CD4-positive, CD25-positive, alpha-beta regulatory T cell (primary cell): ENCODE measurements around the gene IFNG. TPM values are rescaled to one million over a fixed set of nuclear protein-coding genes. Genes with fewer than 3 reads are reported as not detected.

ENCODE experiments used
- ATAC-seq, 2 donors: fragments of 150-1000 bp; cut with Tn5 transposase; one replicate each; pipeline ENCODE4 v1.10.0; 2021; ENCODE audit warnings: low read depth in 2 of 2, moderate number of reproducible peaks in 2 of 2, moderate library complexity in 1 of 2
- DNase-seq, 3 donors: peaks; one replicate each; pipeline versions ENCODE4 v3.0.0 to v3.0.0-alpha.2; 2012 to 2022; ENCODE audit warnings: mixed read lengths in 1 of 3
- H3K27ac ChIP-seq: one replicate; pipeline ENCODE4 v1.7.0; 2013; ENCODE audit warnings: mild to moderate bottlenecking, low read length; ENCODE audit not compliant: insufficient read depth, poor library complexity, severe bottlenecking
- H3K27me3 ChIP-seq: one replicate; pipeline ENCODE4 v1.7.0; 2013; ENCODE audit warnings: low read length; ENCODE audit not compliant: control insufficient read depth, insufficient read depth
- H3K36me3 ChIP-seq: one replicate; pipeline ENCODE4 v1.7.0; 2013; ENCODE audit warnings: mild to moderate bottlenecking, low read length, moderate library complexity; ENCODE audit not compliant: control insufficient read depth, insufficient read depth
- H3K4me1 ChIP-seq: 2 replicates; pipeline ENCODE4 v1.7.0; 2013; ENCODE audit warnings: mild to moderate bottlenecking, low read length; ENCODE audit not compliant: insufficient read depth, control insufficient read depth, poor library complexity, severe bottlenecking
- H3K4me3 ChIP-seq: one replicate; pipeline ENCODE4 v1.7.0; 2013; ENCODE audit warnings: low read depth, mild to moderate bottlenecking, low read length, moderate library complexity
- H3K9me3 ChIP-seq, 2 experiments: 1 replicate in 1 of 2; 2 replicates in 1 of 2; pipeline ENCODE4 v1.7.0; 2013; ENCODE audit warnings: low read length in 2 of 2, mild to moderate bottlenecking in 1 of 2, moderate library complexity in 1 of 2; ENCODE audit not compliant: control insufficient read depth in 2 of 2
- H3K27ac Mint-ChIP-seq, 3 donors: one replicate each; pipeline ENCODE4 v1.8.0; 2020 to 2022; ENCODE audit warnings: mild to moderate bottlenecking in 3 of 3, mixed read lengths in 3 of 3, moderate library complexity in 2 of 3
- H3K27me3 Mint-ChIP-seq: one replicate; pipeline ENCODE4 v1.8.0; 2022; ENCODE audit warnings: mild to moderate bottlenecking, mixed read lengths
- H3K36me3 Mint-ChIP-seq: one replicate; pipeline ENCODE4 v1.8.0; 2020; ENCODE audit warnings: mixed read lengths
- H3K4me1 Mint-ChIP-seq, 4 donors: one replicate each; pipeline ENCODE4 v1.8.0; 2020 to 2022; ENCODE audit warnings: mixed read lengths in 4 of 4, mild to moderate bottlenecking in 1 of 4
- H3K4me3 Mint-ChIP-seq, 4 donors: one replicate each; pipeline ENCODE4 v1.8.0; 2020 to 2022; ENCODE audit warnings: mild to moderate bottlenecking in 4 of 4, mixed read lengths in 4 of 4, moderate library complexity in 3 of 4
- H3K9me3 Mint-ChIP-seq, 7 donors: one replicate each; pipeline ENCODE4 v1.8.0; 2020 to 2022; ENCODE audit warnings: mixed read lengths in 7 of 7, mild to moderate bottlenecking in 3 of 7, moderate library complexity in 2 of 7
- polyA plus RNA-seq, 4 donors: library from polyadenylated mRNA; unstranded; fragments of 300-500 nt; fragmentation: Illumina TruSeq; gene quantifications; one replicate each; pipeline ENCODE4 v1.2.3, GENCODE V29; 2021
- total RNA-seq: library from RNA; stranded (reverse); gene quantifications from one replicate; pipeline ENCODE4 v1.2.3, GENCODE V29; 2022

The IFNG gene
- total and polyA plus RNA-seq, 5 donors from 2014 or later, result 0.83 to 15.0 (median 0.89) TPM

DNA sequence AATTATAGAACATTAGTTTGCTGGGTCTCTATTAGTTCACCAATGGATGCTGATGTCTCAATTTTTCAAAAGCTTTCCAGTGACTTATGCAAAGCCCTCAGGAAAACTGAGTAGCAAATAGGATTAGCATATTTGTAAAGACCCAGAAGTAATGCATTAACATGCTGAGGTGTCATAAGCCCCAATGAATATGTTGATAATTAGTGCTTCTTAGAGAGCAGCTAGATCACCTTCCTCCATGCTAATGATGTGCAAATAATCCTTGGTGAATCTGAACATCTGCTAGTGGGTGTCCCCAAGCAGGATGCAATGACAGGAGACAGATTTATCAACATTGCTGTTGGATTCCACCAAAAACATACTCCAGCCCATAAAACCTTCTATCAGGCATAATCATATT, 19.0 kb downstream of the IFNG start:
- Histone ChIP-seq H3K27me3 (no peaks in the 10 kb centered on the region), H3K36me3 (no peaks in the 10 kb centered on the region), H3K9me3 (no peaks in the 10 kb centered on the region), H3K4me3 (no peak overlapping the region), H3K27ac (no peak overlapping the region), H3K4me1 (peaks cover 14% of the 10 kb centered on the region)
- Mint-ChIP-seq H3K9me3 (peaks cover 0 to 2% (median 0%) of the 10 kb centered on the region in 7 donors), H3K27me3 (no peaks in the 10 kb centered on the region), H3K27ac (peak overlapping the region in 1 of 3 donors; percentile 75), H3K36me3 (no peaks in the 10 kb centered on the region), H3K4me3 (no peak overlapping the region), H3K4me1 (peaks cover 16 to 44% (median 31%) of the 10 kb centered on the region in 4 donors)
- DNase-seq (no peak), ATAC-seq (no peak)

DNA sequence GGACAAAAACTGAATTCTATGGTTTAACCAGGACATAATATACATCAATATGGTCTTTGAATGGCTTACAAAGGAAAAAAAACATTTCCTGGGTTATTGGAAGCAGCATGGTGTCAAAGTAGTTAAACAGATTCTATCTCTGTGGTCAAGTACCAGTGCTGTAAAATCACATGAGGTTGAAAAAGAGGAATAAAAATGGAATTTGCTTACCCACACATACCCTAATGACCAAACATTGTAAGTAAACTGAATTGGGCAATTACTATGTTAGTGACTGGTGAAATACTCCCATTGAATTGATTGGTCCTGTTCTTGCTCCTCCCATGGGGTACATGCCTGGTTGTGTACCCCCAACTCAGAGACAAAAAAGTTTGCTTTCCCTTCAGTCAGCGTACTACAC, 19.6 kb downstream of the IFNG start:
- Histone ChIP-seq H3K9me3 (no peaks in the 10 kb centered on the region), H3K4me1 (peaks cover 14% of the 10 kb centered on the region), H3K27ac (no peak overlapping the region), H3K27me3 (no peaks in the 10 kb centered on the region), H3K4me3 (no peak overlapping the region), H3K36me3 (no peaks in the 10 kb centered on the region)
- Mint-ChIP-seq H3K4me1 (peaks cover 16 to 44% (median 31%) of the 10 kb centered on the region in 4 donors), H3K36me3 (no peaks in the 10 kb centered on the region), H3K27me3 (no peaks in the 10 kb centered on the region), H3K27ac (no peak overlapping the region), H3K4me3 (no peak overlapping the region), H3K9me3 (peaks cover 0 to 2% (median 0%) of the 10 kb centered on the region in 7 donors)
- no peak for DNase-seq
- no peak for ATAC-seq

DNA sequence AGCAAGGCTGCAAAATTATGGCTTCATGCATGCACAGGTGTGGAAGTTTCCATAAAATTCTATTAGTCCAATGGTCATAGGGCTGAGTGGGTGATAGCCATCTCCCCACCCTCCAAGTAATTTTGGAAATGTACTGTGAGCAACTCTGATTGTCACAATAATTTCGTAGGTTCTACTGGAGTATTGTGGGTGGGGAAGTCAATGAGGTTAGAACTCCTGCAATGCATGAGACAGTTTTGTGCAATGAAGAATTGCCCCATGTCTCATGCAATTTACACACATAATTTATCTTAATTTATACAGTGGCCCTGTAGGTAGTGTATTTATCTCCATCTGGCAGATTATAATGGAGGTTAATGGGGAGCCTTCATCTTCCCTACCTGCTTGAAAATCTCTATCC, 20.5 kb downstream of the IFNG start:
- peaks cover 14% of the 10 kb centered on the region for H3K4me1 ChIP-seq
- Mint-ChIP-seq H3K36me3 (no peaks in the 10 kb centered on the region), H3K27ac (peak overlapping the region in 1 of 3 donors; percentile 75), H3K27me3 (no peaks in the 10 kb centered on the region), H3K9me3 (peaks cover 0 to 2% (median 0%) of the 10 kb centered on the region in 7 donors), H3K4me1 (peaks cover 16 to 44% (median 31%) of the 10 kb centered on the region in 4 donors), H3K4me3 (no peak overlapping the region)
- no peak for DNase-seq
- no peak for ATAC-seq
- no peak overlapping the region for H3K27ac ChIP-seq
- no peak overlapping the region for H3K4me3 ChIP-seq
- no peaks in the 10 kb centered on the region for H3K27me3 ChIP-seq
- H3K36me3 ChIP-seq, result no peaks in the 10 kb centered on the region
- no peaks in the 10 kb centered on the region for H3K9me3 ChIP-seq

DNA sequence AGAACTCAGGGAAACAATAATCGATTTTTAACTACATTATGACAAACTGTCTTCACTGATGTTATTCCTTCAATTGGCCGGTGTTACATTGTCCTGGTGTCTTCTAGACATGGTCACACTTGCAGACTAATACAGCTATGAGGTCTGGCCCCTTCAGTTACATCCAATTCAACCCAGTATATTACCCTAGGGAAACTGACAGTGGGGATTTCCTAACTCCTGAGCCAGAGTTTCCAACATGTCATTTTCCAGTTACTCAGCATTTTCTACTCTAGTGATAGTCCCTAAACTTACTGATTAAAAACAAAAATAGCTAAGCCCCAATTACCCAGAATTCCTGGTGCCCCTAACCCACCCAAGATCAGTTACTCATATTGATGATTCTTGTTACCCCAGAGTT, 21.1 kb downstream of the IFNG start:
- ATAC-seq (no peak), DNase-seq (no peak)
- H3K27me3 Mint-ChIP-seq, result no peaks in the 10 kb centered on the region
- H3K27ac Mint-ChIP-seq, result peak overlapping the region in 1 of 3 donors; percentile 75
- Histone ChIP-seq H3K36me3 (no peaks in the 10 kb centered on the region), H3K4me1 (peaks cover 14% of the 10 kb centered on the region), H3K27ac (no peak overlapping the region), H3K9me3 (no peaks in the 10 kb centered on the region), H3K4me3 (no peak overlapping the region), H3K27me3 (no peaks in the 10 kb centered on the region)
- no peaks in the 10 kb centered on the region for H3K36me3 Mint-ChIP-seq
- peaks cover 0 to 3% (median 0%) of the 10 kb centered on the region in 7 donors for H3K9me3 Mint-ChIP-seq
- H3K4me1 Mint-ChIP-seq, result peaks cover 20 to 44% (median 33%) of the 10 kb centered on the region in 4 donors
- H3K4me3 Mint-ChIP-seq, result no peak overlapping the region

DNA sequence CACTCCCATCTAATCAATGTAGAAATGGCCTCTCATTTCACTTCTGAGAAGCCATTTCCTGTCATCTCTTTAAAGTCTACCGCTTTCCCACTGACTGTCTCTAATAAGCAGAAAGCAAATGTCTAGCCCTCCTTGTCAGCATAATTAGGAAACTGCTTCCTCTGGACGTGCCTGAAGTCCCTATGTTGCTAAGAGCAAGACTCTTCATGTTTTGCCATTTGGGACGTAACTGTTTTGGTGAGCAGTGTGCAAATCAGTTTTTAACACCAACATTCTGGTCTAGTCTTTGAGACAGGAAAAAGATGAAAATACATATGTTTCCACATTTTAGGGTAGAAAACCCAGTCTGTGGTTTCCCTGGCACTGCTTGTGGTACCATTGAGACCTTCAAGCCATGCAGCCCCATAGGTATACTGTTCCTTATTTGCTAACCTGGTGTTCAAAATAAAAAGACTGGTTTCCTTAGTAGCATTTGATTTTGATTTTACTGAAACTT, 22.2 kb downstream of the IFNG start:
- Histone ChIP-seq H3K36me3 (no peaks in the 10 kb centered on the region), H3K4me3 (peak overlapping the region; percentile 39), H3K27me3 (no peaks in the 10 kb centered on the region), H3K27ac (no peak overlapping the region), H3K9me3 (peaks cover 0 to 2% of the 10 kb centered on the region in 2 experiments), H3K4me1 (peaks cover 14% of the 10 kb centered on the region)
- DNase-seq (peak in 1 of 3 donors; percentile 74), ATAC-seq (peak; percentile 52 to 58)
- Mint-ChIP-seq H3K27me3 (no peaks in the 10 kb centered on the region), H3K4me1 (peaks cover 23 to 44% (median 34%) of the 10 kb centered on the region in 4 donors), H3K27ac (peak overlapping the region; percentile 6 to 92 (median 75)), H3K36me3 (no peaks in the 10 kb centered on the region), H3K4me3 (peak overlapping the region in 3 of 4 donors; percentile 1 to 39 (median 30)), H3K9me3 (peaks cover 0 to 5% (median 0%) of the 10 kb centered on the region in 7 donors)

DNA sequence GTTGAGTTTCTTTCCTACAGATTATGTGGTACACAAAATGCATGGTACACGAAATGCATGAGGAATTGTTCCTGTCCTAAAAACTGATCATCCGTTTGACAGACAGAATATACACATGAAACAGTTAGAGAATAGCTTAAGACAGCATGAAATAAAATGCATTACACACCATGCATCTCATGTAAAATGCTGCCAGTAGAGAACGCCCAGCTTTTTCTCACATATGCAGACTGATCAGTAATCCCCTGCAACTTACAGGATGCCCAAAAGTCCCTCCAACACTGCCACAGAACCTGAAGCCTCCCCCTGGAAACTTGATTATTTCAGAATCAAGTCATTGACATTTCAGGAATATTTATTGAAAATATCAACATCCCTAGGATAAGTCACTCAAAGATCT, 24.0 kb downstream of the IFNG start:
- no peak overlapping the region for H3K4me3 ChIP-seq
- H3K27ac ChIP-seq, result no peak overlapping the region
- H3K9me3 Mint-ChIP-seq, result peaks cover 2 to 16% (median 9%) of the 10 kb centered on the region in 7 donors
- H3K27me3 ChIP-seq, result no peaks in the 10 kb centered on the region
- ATAC-seq (no peak), DNase-seq (no peak)
- H3K4me1 Mint-ChIP-seq, result peaks cover 23 to 49% (median 36%) of the 10 kb centered on the region in 4 donors
- H3K36me3 Mint-ChIP-seq, result no peaks in the 10 kb centered on the region
- H3K4me3 Mint-ChIP-seq, result no peak overlapping the region
- peaks cover 0 to 12% of the 10 kb centered on the region in 2 experiments for H3K9me3 ChIP-seq
- no peaks in the 10 kb centered on the region for H3K27me3 Mint-ChIP-seq
- H3K36me3 ChIP-seq, result no peaks in the 10 kb centered on the region
- no peak overlapping the region for H3K27ac Mint-ChIP-seq
- peaks cover 14% of the 10 kb centered on the region for H3K4me1 ChIP-seq

DNA sequence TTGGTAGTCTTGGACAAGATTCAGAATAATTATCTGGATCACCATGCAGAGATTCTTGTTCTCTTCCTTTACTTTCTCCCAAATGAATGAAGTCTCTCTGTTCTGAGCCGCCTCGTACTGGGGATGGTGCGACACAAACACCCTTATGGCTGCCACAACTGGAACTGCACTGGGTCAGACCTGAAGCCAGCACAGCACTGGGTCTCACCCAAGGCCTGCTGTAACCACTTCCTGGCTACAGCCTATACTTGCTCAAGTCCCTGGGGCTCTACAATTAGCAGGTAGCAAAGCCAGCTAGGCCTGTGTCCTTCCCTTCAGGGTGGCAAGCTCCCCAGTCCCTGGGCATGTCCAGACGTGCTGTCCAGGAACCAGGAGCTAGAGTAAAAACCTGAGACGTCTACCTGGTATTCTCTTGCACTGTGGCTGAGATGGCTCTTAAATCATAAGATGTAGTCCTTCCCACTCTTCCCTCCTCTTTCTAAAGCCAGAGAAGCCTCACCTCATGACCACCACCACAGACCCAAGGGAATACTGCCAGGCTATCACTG, 27.6 kb downstream of the IFNG start:
- H3K27me3 ChIP-seq, result no peaks in the 10 kb centered on the region
- peaks cover 8 to 26% (median 22%) of the 10 kb centered on the region in 4 donors for H3K4me1 Mint-ChIP-seq
- no peaks in the 10 kb centered on the region for H3K36me3 ChIP-seq
- H3K9me3 Mint-ChIP-seq, result peaks cover 3 to 43% (median 26%) of the 10 kb centered on the region in 7 donors
- peaks cover 13% of the 10 kb centered on the region for H3K36me3 Mint-ChIP-seq
- no peak overlapping the region for H3K27ac ChIP-seq
- H3K4me3 Mint-ChIP-seq, result no peak overlapping the region
- ATAC-seq (no peak), DNase-seq (no peak)
- peaks cover 12 to 23% of the 10 kb centered on the region in 2 experiments for H3K9me3 ChIP-seq
- H3K27me3 Mint-ChIP-seq, result no peaks in the 10 kb centered on the region
- H3K27ac Mint-ChIP-seq, result no peak overlapping the region
- peaks cover 6% of the 10 kb centered on the region for H3K4me1 ChIP-seq
- H3K4me3 ChIP-seq, result no peak overlapping the region

DNA sequence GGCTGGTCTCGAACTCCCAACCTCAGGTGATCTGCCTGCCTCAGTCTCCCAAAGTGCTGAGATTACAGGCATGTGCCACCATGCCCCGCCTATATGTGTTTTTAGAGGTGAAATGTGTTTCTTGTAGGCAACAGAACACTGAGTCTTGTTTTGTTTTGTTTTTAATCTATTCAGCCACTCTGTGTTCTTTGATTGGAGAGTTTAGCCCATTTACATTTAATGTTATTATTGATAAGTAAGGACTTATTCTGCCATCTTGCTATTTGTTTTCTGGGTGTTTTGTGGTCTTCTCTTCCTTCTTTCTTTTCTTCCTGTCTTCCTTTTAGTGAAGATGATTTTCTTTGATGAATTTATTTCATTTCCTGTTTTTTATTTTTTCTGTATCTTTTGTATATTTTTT, 29.6 kb downstream of the IFNG start:
- Histone ChIP-seq H3K36me3 (no peaks in the 10 kb centered on the region), H3K4me3 (no peak overlapping the region), H3K27ac (no peak overlapping the region), H3K9me3 (peaks cover 12 to 23% of the 10 kb centered on the region in 2 experiments), H3K27me3 (no peaks in the 10 kb centered on the region), H3K4me1 (no peaks in the 10 kb centered on the region)
- H3K9me3 Mint-ChIP-seq, result peaks cover 3 to 43% (median 28%) of the 10 kb centered on the region in 7 donors
- no peak overlapping the region for H3K4me3 Mint-ChIP-seq
- H3K4me1 Mint-ChIP-seq, result peaks cover 3 to 23% (median 14%) of the 10 kb centered on the region in 4 donors
- H3K27me3 Mint-ChIP-seq, result no peaks in the 10 kb centered on the region
- peaks cover 13% of the 10 kb centered on the region for H3K36me3 Mint-ChIP-seq
- no peak overlapping the region for H3K27ac Mint-ChIP-seq
- DNase-seq (no peak), ATAC-seq (no peak)
